ENCODE measurements around the gene PMIS2.

Gene PMIS2

GRCh38 chr19:35566738-35567137 lies 19.2 kb upstream of the PMIS2 start:
- DNase-seq (ENCODE audit: low spot score): no peak
- no peak for TF ChIP-seq CTCF (IDR thresholded peaks at IDR 0.05)
- H3K4me3 ChIP-seq: no peak overlapping the region
- H3K27ac ChIP-seq: no peak overlapping the region

GRCh38 chr19:35569281-35569781 lies 16.6 kb upstream of the PMIS2 start:
- H3K4me3 ChIP-seq: no peak overlapping the region
- no peak for DNase-seq (ENCODE audit: low spot score)
- no peak overlapping the region for H3K27ac ChIP-seq
- TF ChIP-seq CTCF (IDR thresholded peaks at IDR 0.05): no peak

GRCh38 chr19:35571406-35571965 lies 14.5 kb upstream of the PMIS2 start:
- Histone ChIP-seq H3K4me3 (no peak overlapping the region), H3K27ac (no peak overlapping the region)
- no peak for DNase-seq (ENCODE audit: low spot score)
- TF ChIP-seq CTCF (IDR thresholded peaks at IDR 0.05): no peak

- TF ChIP-seq CTCF (IDR thresholded peaks at IDR 0.05): no peak
- H3K4me3 ChIP-seq: no peak overlapping the region
Observed at GRCh38 chr19:35577918-35578317, 8.1 kb upstream of the PMIS2 start.

GRCh38 chr19:35578707-35579106 lies 7.3 kb upstream of the PMIS2 start:
- DNase-seq (ENCODE audit: low spot score): no peak
- Histone ChIP-seq H3K27ac (no peak overlapping the region), H3K4me3 (no peak overlapping the region)
- no peak for TF ChIP-seq CTCF (IDR thresholded peaks at IDR 0.05)

More at GRCh38 chr19:35577918-35578317, 8.1 kb upstream of the PMIS2 start:
- no peak for DNase-seq (ENCODE audit: low spot score)
- H3K27ac ChIP-seq: no peak overlapping the region

GRCh38 chr19:35582760-35583159 lies 3.2 kb upstream of the PMIS2 start:
- no peak for DNase-seq (ENCODE audit: low spot score)
- no peak overlapping the region for H3K27ac ChIP-seq
- no peak overlapping the region for H3K4me3 ChIP-seq
- no peak for TF ChIP-seq CTCF (IDR thresholded peaks at IDR 0.05)

GRCh38 chr19:35587321-35587720 lies 1.3 kb downstream of the PMIS2 start:
- no peak for TF ChIP-seq CTCF (IDR thresholded peaks at IDR 0.05)
- Histone ChIP-seq H3K27ac (no peak overlapping the region), H3K4me3 (no peak overlapping the region)
- no peak for DNase-seq (ENCODE audit: low spot score)
